ENCODE measurements around the gene HTR4.

GRCh38 chr5:148483750-148484149, 170.6 kb downstream of the HTR4 start:
- no peak for TF ChIP-seq TAF1 (IDR thresholded peaks at IDR 0.05; ENCODE audit: borderline replicate concordance, low read depth, low read length)
- TF ChIP-seq NRF1 (IDR thresholded peaks at IDR 0.05; ENCODE audit: low read depth, low read length) = no peak
- no peak for TF ChIP-seq RCOR1 (IDR thresholded peaks at IDR 0.05; ENCODE audit: low read length)
- no peak for TF ChIP-seq MAX (IDR thresholded peaks at IDR 0.05; ENCODE audit: low read depth)

All from SK-N-SH (cell line).